Epidermal melanocyte (primary cell): ENCODE measurements around the gene CYP51A1.
"Not testable (repeated sequence)": the region's sequence is repeated elsewhere in the genome, so short reads cannot be mapped to it uniquely, and the experiment has no call there.

ENCODE experiments used
- DNase-seq: peaks from one replicate; pipeline ENCODE4 v3.0.0; 2011; ENCODE audit warnings: low spot score; ENCODE audit not compliant: insufficient read length

CYP51A1 gene

DNA sequence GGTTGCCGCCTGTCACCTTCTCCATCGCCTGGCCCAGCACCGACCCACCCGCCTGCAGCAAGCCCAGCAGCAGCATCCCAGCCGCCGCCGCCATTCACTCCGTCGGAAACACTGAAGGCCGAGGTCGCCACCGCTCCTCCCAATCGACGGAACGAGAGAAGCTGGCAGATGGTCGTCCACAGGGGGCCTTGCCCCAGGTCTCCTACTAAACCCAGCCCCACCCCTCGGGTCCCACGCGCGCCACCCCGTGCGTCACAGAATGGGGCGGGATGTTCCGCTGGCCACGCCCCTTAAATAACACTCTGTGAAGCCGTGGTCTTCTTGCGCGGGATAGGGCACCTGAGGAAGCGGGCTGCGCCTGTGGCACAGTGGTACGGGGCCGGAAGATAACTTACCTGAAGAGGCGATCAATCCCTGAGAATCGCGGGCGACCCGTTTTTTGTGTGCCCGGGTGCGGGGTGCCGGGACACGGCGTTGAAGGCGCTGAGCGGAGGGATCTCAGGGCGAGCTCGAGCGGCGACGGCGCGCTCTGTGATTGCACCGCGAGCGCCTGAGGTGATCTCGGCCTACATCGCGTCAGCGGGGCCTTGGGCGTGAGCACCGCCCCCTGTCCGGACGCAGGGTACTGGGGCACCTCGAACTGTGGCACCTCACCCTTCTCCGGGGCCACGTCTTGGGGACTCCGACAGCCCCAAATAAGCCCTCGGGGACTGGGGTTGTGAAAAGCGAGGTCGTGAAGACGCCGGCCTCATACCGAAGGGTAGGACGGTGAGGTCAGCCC lies at the start of gene CYP51A1:
CYP51A1 (minus strand) TSS at position 207 of the 781 bp plus-strand sequence; CDS start at position 94, 113 bp downstream.
- DNase-seq = peak; percentile 85

DNA sequence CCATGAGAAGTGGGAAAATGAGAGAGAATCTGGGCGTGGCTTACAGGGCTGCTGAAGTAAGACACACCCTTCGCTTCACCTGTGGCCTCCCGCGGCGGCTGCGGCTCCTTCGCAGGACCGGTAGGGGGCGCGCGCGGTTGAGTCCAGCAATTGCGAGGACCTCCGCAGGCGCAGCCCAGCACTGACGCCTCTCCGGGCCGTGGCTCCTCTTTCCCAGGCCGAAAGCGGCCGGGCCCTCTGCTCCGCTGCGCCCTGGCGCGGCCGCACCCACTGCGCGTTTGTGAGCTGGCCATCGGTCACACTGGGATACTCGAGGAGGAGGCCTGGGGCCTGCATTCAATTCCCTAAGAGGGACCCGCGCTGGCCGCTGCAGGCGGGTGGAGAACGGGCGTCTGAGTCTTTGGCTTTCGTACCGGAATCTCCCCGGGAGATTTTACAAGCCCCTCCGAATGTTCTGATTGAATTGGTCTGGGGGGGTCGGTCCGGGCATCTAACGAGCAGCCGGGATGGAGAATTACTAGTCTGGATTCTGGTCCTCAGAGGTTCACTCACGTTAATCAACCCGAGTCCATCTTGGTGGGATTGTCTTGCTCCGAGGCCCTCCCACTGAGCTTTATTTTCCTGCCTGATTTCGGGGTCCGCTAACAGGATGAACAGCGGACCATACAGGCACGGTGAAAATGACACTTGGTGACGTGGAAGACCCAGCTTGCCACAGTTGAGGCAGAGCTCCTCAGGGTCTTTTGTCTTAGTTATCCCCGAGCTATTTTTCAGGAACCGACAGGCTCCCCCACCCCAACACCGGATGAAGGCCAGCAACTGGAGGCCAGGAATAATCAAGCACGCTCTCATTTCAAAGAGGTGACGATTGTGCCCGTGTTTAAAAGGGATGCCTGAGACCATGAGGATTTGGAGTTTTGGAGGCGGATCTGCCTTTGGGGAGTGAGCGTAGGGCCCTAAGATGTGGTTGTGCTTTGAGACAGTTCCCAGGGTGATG lies 44.9 kb upstream of the CYP51A1 start, which contains the start of gene LRRD1:
LRRD1 (minus strand) TSS at position 215 of the 997 bp plus-strand sequence. CDS start 13,940 bp downstream, outside the sequence.
- peak; percentile 59 for DNase-seq

DNA sequence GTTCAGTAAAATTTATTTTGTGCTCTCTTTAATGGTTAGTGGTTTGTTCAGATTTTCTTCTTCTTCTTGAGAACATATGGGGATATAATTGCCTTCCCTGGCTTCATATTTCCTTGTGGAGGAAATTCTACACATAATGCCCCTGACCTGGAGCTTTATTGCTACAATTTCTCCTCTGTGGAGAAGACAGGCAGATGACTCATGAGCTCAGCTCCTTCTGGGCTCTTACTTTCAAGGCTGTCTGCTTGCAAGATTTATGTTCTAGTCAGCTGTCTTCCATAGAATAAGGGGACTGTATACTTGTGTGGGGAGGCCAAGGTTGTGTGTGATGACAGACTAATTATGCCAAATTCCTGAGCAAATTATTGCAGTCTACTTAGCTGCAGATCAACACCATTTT lies 43.1 kb upstream of the CYP51A1 start:
- no peak for DNase-seq

DNA sequence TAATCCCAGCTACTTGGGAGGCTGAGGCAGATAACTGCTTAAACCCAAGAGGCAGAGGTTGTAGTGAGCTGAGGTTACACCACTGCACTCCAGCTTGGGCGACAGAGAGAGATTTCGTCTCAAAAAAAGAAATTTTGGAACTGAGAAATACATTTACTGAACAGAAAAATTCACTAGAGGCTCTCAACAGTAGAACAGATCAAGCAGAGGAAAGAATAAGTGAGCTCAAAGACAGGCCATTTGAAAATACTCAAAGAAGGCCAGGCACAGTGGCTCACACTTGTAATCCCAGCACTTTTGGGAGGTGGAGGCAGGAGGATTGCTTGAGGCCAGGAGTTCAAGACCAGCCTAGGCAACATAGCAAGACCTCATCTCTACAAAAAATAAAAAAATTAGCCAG lies 35.3 kb upstream of the CYP51A1 start:
- not testable (repeated sequence) for DNase-seq

DNA sequence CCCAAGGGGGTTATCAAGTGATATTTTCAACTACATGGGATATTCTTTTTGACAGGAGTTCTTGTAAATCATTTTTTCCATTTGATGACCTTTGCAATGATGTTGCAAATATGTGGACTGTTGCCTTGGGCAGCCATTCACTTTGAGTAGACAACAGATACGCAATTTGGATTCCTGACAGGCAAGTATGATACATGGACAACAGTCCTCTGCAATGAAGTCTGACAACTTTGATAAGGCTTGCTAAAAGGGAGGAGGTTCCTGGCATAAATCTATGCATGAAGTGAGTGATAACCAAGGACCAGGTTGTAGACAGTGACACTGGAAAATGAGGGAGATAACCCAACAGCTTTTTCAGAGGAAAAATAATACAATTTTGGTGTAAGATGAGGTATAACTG lies 27.0 kb upstream of the CYP51A1 start:
- no peak for DNase-seq

DNA sequence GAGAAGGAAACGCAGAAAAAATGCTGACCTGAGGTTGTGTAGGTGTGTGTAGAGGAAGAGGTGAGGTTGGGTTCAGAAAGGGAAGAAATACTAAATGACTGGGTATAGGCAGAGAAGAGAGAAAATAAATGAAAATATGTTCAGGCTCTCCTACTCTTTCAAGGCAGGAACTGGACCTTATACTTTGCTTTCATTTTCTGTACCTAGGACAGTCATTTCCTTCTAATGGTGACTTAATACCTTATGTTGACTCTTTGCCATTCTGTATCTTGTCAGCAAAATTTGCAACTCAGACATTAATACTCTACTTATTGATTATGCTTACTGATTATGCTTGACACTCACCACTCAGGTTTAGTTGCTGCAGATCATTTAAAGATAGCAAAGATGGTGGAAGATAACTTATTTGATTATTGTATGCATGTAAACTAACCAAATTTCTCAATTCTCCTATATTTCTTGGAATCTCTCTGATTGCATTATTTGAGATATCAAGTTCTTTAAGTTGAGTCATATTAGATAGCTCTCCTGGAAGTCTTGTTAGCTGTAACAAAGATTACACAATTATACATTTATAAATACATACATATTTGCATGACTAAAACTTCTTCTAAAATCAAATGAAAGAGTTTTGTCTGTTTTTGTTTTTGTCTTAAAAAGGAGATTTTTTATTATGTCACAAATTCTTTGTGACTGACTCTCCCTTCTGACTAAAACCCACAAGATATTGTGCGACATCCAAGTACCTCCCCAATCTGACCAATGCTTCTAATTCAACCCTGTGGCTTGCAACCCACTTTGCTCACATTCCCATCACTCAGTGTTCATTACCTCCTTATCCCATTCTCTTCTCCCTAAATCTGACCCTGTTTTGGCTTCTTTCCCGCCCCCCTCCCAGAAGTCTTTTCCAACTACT lies 24.6 kb upstream of the CYP51A1 start:
- no peak for DNase-seq

DNA sequence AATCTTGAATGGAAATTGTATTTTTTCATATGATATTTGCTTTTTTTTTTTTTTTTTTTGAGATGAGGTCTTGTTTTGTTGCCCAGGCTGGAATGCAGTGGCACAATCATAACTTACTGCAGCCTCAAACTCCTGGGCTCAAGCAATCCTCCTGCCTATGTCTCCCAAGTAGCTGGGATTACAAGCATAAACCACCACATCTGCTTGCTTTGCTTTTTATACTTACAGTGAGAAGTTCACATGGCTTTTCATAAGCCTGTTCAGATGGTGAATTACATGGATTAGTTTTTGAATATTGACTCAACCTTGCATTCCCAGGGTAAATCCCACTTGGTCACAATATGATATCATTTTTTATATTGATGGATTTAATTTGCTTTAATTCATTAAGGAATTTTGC lies 22.7 kb upstream of the CYP51A1 start:
- no peak for DNase-seq

DNA sequence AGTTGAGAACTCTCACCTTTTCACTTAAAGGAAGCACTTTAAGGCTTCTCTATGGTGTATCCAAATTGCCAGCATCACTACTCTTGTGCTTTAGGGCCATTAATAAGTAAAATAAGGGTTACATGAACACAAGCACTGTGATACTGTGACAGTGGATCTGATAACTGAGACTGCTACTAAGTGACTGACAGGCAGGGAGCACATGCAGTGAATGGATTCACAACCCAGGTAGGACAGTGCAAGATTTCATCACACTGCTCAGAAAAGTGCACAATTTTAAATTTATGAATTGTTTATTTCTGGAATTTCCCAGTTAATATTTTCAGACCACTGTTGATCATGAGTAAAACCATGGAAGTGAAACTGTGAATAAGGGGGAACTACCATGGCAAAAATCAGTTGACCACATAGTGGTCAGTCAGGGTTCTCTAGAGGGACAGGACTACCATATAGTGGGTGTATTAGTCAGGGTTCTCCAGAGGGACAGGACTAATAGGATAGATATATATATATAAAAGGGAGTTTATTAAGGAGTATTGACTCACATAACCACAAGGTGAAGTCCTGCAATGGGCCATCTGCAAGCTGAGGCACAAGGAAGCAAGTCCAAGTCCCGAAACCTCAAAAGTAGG lies 20.9 kb upstream of the CYP51A1 start:
- DNase-seq = no peak

DNA sequence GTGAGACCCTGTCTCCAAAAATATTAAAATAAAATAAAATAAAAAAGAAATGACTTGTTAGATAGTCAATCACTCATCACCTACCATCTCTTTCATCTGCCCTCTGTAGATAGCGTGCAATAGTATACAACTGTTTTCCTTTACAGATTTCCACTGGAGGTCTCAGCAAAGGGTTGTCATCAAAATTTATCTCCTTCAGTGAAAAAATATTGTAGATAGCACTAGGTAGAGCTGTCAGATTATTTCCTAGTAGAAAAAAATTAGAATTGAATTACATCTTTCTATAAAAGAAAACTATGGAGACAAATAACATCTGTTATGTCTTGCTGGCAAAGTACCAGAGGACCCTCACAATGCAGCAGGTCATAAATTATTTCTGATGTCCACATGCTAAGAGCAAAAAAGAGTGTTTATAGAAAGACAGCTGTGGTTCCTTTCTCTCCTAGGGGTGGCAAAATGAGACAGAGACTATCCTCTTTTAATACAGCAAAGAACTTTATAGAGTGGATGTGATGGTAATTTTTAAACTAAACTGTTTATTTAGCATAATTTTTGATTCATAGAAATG lies 16.3 kb upstream of the CYP51A1 start:
- no peak for DNase-seq

DNA sequence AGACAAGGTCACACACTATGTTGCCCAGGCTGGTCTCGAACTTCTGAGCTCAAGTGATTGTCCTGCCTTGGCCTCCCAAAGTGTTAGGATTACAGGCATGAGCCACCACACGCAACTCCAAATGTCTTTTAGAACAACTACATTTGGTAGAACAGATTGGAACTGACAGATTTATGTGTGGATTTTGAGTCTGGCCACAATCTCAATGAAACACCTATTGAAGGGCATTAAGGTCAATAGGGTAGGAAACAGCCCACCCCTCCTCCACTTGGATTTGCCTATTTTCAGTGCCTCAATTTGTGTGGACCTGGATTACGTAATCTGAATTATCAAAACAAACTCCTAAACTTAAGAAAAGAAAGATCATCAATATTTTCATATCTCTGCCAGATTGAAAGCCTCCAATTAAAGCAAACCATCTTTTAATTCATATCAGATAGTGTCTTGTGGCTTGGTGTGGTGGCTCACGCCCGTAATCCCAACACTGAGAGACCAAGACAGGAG lies 15.5 kb upstream of the CYP51A1 start:
- no peak for DNase-seq

DNA sequence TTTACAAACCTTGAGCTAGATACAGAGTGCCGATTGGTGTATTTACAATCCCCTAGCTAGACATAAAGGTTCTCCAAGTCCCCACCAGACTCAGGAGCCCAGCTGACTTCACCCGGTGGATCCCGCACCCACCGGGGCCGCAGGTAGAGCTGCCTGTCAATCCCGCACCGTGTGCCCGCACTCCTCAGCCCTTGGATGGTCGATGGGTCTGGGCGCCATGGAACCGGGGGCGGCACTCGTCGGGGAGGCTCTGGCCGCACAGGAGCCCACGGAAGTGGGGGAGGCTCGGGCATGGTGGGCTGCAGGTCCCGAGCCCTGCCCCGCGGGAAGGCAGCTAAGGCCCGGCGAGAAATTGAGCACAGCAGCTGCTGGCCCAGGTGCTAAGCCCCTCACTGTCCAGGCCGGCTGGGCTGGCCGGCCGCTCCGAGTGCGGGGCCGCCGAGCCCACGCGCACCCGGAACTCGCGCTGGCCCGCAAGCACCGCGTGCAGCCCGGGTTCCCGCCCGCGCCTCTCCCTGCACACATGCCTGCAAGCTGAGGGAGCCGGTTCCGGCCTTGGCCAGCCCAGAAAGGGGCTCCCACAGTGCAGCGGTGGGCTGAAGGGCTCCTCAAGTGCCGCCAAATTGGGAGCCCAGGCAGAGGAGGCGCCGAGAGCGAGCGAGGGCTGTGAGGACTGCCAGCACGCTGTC lies 9.1 kb upstream of the CYP51A1 start:
- DNase-seq = not testable (repeated sequence)

DNA sequence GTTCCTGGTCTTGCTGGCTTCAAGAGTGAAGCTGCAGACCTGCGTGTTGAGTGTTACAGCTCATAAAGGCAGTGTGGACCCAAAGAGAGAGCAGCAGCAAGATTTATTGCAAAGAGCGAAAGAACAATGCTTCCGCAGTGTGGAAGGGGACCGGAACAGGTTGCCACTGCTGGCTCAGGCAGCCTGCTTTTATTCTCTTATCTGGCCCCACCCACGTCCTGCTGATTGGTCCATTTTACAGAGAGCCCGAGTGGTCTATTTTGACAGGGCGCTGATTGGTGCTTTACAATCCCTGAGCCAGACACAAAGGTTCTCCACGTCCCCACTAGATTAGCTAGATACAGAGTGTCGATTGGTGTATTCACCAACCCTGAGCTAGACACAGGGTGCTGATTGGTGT lies 8.5 kb upstream of the CYP51A1 start:
- not testable (repeated sequence) for DNase-seq

DNA sequence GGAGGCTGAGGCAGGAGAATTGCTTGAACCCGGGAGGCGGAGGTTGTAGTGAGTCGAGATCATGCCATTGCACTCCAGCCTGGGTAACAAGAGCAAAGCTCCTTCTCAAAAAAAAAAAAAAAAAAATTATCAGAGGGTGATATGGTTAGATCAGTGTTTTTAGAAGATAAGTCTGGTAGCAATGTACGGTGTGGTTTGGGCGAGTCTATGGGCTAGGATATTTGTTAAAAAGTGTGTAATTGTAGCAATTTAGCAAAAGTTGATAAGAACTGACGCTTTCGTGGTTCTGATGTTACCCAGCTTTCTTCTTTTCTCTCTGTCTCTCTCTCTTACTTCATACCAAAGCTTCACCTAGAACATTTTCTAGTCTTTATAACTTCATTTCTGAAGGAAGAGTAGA lies 6.9 kb upstream of the CYP51A1 start:
- no peak for DNase-seq

DNA sequence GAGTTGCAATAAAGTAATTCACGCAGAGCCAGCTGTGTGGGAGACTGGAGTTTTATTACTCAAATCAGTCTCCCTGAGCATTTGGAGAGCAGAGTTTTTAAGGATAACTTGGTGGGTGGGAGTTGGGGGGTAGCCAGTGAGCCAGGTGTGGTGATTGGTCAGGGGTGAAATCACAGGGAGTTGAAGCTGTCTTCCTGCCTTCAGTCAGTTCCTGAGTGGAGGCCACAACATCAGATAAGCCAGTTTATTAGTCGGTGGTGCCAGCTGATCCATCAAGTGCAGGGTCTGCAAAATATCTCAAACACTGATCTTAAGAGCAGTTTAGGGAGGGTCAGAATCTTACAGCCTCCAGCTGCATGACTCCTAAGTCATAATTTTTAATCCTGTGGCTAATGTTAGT lies 3.3 kb upstream of the CYP51A1 start:
- no peak for DNase-seq

DNA sequence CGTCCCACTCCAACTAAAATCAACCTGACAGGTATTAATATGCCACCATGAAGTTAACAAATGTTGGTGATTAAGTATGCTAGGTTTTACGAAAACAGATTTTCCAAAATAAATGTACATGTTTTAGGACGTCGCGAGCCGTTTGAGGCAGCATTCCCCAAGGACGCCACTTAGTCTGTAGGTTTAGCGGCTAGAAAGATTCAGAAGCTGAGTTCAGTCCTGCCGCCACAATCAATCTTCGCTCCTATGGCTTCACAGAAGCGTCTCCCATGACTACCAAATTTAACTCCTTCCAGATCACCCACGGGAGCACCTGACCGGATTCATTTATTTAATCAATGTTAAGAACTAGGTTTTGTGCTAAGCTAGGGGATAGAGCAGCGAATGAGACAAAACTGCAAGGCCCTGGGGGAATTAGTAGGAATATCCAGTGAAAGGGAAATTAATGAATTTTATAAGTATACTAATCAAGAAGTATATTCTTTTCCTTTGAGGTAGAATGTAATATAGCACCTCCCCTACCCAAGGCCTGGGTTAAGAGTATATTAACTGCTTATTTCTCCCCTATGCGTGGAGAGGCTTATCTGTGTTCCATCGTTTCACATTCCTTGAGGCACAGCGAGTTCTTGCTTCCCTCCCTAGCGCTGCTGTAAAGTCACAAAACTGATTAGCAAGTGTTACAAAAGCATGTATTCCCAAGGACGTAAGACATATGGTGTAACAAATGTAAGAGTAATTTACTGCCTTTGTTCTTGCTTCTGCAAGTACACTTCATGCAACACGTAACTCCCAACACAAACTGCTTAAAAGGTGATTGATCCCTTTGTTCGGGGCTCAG lies 994 bp upstream of the CYP51A1 start:
- no peak for DNase-seq

DNA sequence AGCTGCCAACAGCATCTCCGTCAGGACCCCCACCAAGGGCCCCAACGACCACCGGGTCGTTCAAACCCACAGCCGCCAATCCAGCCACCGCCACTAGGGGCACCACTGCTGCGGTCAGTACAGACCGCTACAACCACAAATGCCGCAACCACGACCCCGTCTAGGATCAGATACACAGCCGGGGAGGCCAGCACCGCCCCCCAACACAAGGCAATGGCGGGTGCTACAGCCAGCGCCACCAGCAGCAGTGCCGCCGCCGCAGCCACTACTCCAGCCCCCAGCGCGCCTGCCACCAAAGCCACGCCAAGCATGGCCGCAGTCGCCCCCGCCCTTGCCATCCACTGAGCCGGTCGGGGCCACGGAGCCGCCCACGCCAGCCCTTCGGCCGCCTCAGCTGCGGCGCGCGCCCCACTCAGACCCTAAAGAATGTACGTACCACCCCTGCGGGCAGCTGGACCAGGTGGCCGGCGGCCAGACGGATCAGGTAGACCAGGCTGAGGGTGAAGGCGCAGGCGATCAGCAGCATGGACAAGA lies 473 bp downstream of the CYP51A1 start:
- DNase-seq = no peak

DNA sequence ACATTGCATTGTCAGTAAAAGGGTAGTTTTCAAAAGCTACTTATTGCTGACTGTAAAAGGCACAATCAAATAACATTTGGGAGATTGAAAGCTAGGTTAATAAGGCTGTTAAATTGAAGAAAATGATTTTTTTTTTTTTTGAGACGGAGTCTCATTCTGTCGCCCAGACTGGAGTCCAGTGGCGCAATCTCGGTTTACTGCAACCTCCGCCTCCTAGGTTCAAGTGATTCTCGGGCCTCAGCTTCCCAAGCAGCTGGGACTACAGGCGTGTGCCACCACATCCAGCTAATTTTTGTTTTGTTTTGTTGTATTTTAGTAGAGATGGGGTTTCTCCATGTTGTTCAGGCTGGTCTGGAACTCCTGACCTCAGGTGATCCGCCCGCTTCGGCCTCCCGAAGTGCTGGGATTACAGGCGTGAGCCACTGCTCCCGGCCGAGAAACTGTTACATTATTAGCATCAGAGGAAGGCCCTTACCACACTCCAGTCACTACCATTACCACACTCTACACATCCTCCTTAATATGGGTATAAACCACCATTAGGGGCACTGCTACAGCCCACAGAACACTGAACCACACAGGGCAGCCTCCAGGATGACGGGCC lies 1.0 kb downstream of the CYP51A1 start:
- no peak for DNase-seq
